HUES64 (cell line): ENCODE measurements around the gene PARD3B.

Experiments
- H3K27ac ChIP-seq: 2 replicates; pipeline ENCODE4 v1.7.0; 2013; ENCODE audit warnings: low read depth, low read length, inconsistent platforms
- H3K27me3 ChIP-seq: 2 replicates; pipeline ENCODE4 v1.6.1; 2013; ENCODE audit warnings: mild to moderate bottlenecking, low read length; ENCODE audit not compliant: insufficient read depth
- H3K36me3 ChIP-seq: 2 replicates; pipeline ENCODE4 v1.6.1; 2013; ENCODE audit warnings: mild to moderate bottlenecking, low read length; ENCODE audit not compliant: insufficient read depth
- H3K4me1 ChIP-seq: 2 replicates; pipeline ENCODE4 v1.6.1; 2013; ENCODE audit warnings: mild to moderate bottlenecking, low read length, moderate library complexity; ENCODE audit not compliant: insufficient read depth
- H3K4me3 ChIP-seq: 2 replicates; pipeline ENCODE4 v1.5.1; 2013; ENCODE audit warnings: mild to moderate bottlenecking, low read length, moderate library complexity
- H3K9ac ChIP-seq: 2 replicates; pipeline ENCODE4 v1.6.1; 2013; ENCODE audit warnings: mild to moderate bottlenecking, low read depth, low read length
- H3K9me3 ChIP-seq: 2 replicates; pipeline ENCODE4 v1.6.1; 2013; ENCODE audit warnings: low read depth, low read length; ENCODE audit not compliant: insufficient read depth
- WGBS: fragments of 150-250, 120-280 bp; methylation state at CpG from one replicate; pipeline ENCODE4 v1.1.7; 2013; ENCODE audit warnings: missing lambda C conversion rate; 5-methylcytosine and 5-hydroxymethylcytosine counted together

PARD3B gene

DNA sequence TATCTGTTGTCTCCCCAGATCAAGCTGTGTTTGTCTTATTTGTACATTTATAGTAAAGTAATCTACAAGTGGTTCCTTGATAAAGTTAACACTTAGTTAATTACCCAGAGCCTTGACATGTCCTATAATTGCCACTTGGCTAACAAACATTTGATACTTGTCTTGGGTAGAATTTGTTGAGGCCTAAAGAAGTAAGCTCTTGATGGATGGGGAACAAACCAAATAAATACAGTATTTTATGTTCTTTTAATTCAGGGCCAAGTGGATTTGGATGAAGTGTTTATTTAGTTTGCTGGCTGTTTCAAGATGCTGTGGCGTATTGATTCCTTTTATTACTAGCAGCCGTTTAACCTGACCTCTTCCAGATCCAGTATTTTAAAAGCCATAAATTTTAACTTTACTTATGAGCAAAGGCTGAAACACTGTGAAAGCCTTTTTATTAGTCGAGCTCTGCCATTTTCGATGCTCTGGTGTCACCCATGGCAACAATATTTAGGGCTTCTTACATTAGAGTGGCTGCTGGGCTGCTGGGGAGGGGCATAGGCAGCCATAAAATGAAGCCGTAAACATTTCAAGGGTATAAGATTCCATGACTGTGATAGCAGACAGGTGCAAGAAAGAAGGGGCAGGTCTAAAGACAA lies 735.4 kb downstream of the PARD3B start:
- H3K27ac ChIP-seq, result no peak overlapping the region
- H3K36me3 ChIP-seq, result no peaks in the 10 kb centered on the region
- WGBS, result 95% methylated on average over 5 of the region's 5 CpGs
- no peaks in the 10 kb centered on the region for H3K9me3 ChIP-seq
- H3K27me3 ChIP-seq, result no peaks in the 10 kb centered on the region
- no peak overlapping the region for H3K4me3 ChIP-seq
- peaks cover 32% of the 10 kb centered on the region for H3K4me1 ChIP-seq
- H3K9ac ChIP-seq, result no peak overlapping the region

DNA sequence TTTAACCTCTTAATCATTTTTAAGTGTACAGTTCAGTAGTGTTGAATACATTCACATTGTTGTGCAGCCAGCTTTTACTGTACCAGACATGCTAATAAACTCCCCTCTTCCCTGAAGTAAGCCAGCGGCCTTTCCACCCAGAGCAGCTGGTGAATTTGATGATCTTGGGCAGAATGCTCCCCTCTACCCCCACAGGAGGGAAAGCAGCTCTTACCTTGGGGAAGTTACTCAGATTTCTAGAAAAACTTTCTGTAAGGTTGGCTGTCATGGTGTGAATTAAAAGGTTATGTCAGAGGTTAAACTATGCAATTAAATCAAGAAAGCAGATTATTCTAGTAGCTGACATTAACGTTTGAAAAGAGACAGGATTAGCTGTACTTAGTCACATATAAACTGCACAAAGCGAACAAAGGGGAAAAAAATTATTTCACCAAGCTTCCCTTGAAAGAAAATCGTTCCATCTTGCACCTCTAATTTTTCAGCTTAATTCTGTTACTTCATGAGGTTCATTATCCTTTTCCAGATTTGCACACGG lies 738.5 kb downstream of the PARD3B start:
- no peaks in the 10 kb centered on the region for H3K36me3 ChIP-seq
- H3K9me3 ChIP-seq, result no peaks in the 10 kb centered on the region
- 81% methylated on average over 5 of the region's 5 CpGs for WGBS
- peaks cover 18% of the 10 kb centered on the region for H3K4me1 ChIP-seq
- no peak overlapping the region for H3K9ac ChIP-seq
- H3K27ac ChIP-seq, result no peak overlapping the region
- H3K4me3 ChIP-seq, result no peak overlapping the region
- no peaks in the 10 kb centered on the region for H3K27me3 ChIP-seq

DNA sequence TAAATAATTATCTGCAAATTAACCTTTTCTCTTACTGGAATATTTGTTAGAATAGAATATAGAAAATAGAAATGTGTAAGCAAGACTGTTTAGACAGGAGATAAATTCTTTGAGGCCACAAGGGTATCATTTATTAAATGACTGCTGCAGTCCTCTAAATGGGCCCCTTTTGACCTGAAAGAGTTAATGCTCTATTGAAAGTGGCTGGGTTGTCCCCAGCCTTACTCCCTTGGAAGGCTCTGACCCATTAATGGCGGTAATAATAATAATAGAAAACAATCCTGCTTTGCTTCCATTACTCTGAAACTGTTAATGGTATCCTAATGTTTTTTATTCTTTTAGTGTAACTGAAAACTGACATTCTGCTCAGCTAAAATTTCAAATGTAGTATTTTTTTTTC lies 739.1 kb downstream of the PARD3B start:
- no peak overlapping the region for H3K27ac ChIP-seq
- H3K4me1 ChIP-seq, result peaks cover 18% of the 10 kb centered on the region
- no CpG with 5 or more reads among the region's 1 CpG for WGBS
- H3K4me3 ChIP-seq, result no peak overlapping the region
- H3K36me3 ChIP-seq, result no peaks in the 10 kb centered on the region
- H3K27me3 ChIP-seq, result no peaks in the 10 kb centered on the region
- no peak overlapping the region for H3K9ac ChIP-seq
- no peaks in the 10 kb centered on the region for H3K9me3 ChIP-seq

DNA sequence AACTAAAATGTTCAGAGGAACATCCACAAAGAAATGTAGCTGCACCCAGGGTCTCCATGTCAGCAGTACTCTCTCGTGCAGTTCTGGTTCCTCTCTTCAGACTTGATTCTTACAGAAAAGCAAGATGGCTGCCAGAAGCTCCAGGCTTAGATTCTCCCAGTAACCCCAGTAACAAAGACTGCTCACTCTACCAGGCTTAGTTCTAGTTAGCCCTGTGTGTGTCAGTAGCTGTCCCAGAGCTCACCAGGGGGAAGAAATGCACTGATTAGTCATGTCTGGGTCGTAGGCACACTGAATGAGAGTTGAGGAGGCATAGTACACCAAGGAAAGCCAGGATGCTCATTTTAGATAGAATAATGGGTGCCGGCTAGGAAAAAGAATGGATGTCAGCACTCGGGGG lies 742.0 kb downstream of the PARD3B start:
- no peak overlapping the region for H3K4me3 ChIP-seq
- H3K4me1 ChIP-seq, result peaks cover 17% of the 10 kb centered on the region
- no peak overlapping the region for H3K27ac ChIP-seq
- WGBS, result 91% methylated on average over 4 of the region's 4 CpGs
- no peaks in the 10 kb centered on the region for H3K9me3 ChIP-seq
- no peaks in the 10 kb centered on the region for H3K36me3 ChIP-seq
- H3K27me3 ChIP-seq, result no peaks in the 10 kb centered on the region
- H3K9ac ChIP-seq, result no peak overlapping the region

DNA sequence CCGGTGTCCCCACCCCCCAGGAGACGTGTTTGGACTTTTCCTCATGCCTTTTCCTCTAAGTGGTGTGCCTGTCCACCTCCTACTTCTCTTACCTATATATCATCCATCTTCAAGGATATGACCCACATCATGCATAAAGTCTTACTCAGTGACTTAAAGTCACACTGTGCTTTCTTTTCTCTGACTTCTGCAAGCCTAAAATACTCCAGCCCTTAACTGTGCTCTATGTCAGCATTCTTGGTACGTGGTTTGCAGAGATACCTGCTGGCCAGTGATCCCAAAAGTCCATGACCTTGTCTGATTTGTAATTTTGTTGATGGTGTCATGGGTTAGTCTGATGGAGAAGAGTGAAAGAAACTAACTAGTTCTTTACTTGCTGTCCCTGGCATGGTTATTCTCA lies 743.4 kb downstream of the PARD3B start:
- WGBS, result 93% methylated on average over 3 of the region's 3 CpGs
- H3K9me3 ChIP-seq, result no peaks in the 10 kb centered on the region
- no peaks in the 10 kb centered on the region for H3K27me3 ChIP-seq
- peaks cover 17% of the 10 kb centered on the region for H3K4me1 ChIP-seq
- no peak overlapping the region for H3K27ac ChIP-seq
- no peak overlapping the region for H3K9ac ChIP-seq
- H3K4me3 ChIP-seq, result no peak overlapping the region
- no peaks in the 10 kb centered on the region for H3K36me3 ChIP-seq

DNA sequence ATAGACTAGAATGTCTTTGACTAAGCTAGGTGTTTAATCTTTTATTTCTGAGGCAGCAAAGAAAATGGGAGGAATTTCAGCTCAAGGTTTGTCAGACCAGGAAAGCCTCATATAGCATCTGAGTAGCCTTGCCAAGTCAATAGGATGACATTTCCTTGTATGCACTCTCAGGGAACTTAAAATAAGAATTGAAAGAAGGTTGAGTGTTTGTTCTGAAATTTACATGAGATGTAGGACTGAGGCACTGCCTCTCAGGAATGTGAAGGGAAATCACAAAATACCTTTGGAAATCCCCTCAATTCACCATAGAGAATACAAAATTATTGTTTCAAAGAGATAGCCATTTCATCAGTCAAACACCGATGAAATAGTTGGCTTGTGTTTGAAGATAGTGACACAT lies 745.0 kb downstream of the PARD3B start:
- no peaks in the 10 kb centered on the region for H3K36me3 ChIP-seq
- H3K9ac ChIP-seq, result no peak overlapping the region
- WGBS, result no CpG with 5 or more reads among the region's 1 CpG
- H3K27ac ChIP-seq, result peak overlapping the region; percentile 46; the same call in 1 of the 2 replicates
- H3K4me3 ChIP-seq, result no peak overlapping the region
- no peaks in the 10 kb centered on the region for H3K9me3 ChIP-seq
- H3K27me3 ChIP-seq, result no peaks in the 10 kb centered on the region
- H3K4me1 ChIP-seq, result peaks cover 16% of the 10 kb centered on the region

DNA sequence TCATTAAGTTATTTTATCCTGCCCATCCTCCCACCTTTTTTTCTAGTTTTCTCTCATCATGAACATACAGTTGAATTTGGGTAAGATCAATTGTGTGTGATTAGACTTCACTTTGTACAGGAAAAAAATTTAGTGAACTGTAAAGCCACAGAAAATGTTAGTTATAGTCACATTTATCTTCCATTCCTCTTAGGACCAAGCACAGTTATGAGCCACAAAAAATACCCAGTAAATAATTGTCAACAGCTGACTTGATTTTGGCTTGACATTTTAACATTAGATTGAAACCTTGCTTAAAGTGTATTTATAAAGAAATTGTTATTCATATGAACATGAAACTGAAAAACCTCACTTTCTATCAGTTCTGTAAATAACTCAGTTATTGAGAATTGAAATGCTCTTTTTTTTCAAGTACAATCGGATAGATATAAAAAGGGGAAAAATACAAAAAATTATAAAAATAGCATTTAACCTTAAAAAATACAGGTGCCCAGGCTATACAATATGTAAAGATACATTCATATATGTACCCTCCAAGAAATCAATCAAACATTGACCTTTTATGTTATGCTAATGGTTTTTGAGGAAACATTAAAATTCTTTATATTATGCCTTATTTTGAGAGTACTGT lies 747.5 kb downstream of the PARD3B start:
- Histone ChIP-seq H3K27ac (no peak overlapping the region), H3K9me3 (no peaks in the 10 kb centered on the region), H3K4me1 (peaks cover 25% of the 10 kb centered on the region), H3K9ac (no peak overlapping the region), H3K36me3 (no peaks in the 10 kb centered on the region), H3K4me3 (no peak overlapping the region), H3K27me3 (no peaks in the 10 kb centered on the region)
- WGBS, result no CpG with 5 or more reads among the region's 1 CpG

DNA sequence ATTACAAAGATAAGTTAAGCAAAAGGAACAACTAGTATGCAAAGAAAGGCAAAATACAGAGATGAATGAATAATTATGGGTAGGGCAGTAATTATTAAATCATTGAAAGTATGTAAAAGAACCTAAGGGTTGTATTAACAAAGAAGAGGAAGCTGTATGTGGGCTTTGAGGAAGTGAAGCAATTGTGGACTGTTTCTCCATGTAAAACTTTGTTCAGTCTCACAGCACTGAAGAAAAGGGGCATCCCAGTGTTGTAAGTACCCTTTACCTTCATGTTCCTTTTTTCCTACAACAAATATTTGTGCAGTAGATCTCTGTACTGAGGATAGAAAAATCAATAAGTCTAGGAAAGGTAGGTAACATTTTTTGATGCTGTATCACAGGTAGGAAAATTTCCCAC lies 748.3 kb downstream of the PARD3B start:
- H3K27me3 ChIP-seq, result no peaks in the 10 kb centered on the region
- no peaks in the 10 kb centered on the region for H3K36me3 ChIP-seq
- no peaks in the 10 kb centered on the region for H3K9me3 ChIP-seq
- H3K4me3 ChIP-seq, result no peak overlapping the region
- H3K27ac ChIP-seq, result no peak overlapping the region
- peaks cover 28% of the 10 kb centered on the region for H3K4me1 ChIP-seq
- no peak overlapping the region for H3K9ac ChIP-seq

DNA sequence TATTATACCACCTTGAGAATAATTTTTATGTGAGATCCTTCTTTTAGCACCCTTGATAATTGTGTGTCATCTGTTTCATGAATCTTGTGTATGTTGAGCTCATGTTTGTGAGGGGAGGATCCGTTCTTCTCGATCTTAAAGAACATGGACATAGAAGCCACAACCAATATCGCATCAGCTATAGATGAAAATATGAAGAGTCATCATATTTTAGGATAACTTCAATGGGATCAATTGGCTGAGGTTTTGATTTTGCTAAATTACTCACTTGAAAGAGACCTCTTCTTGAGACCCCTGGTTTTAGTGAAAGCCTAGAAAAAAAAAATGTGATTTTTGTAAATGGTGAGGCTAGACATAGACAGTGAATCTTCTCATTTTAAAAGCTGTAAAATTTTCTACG lies 751.7 kb downstream of the PARD3B start:
- Histone ChIP-seq H3K36me3 (no peaks in the 10 kb centered on the region), H3K27me3 (no peaks in the 10 kb centered on the region), H3K9ac (no peak overlapping the region), H3K27ac (peak overlapping the region; percentile 48; the same call in 1 of the 2 replicates), H3K4me3 (no peak overlapping the region), H3K4me1 (peaks cover 23% of the 10 kb centered on the region), H3K9me3 (no peaks in the 10 kb centered on the region)
- WGBS, result 98% methylated on average over 4 of the region's 4 CpGs

DNA sequence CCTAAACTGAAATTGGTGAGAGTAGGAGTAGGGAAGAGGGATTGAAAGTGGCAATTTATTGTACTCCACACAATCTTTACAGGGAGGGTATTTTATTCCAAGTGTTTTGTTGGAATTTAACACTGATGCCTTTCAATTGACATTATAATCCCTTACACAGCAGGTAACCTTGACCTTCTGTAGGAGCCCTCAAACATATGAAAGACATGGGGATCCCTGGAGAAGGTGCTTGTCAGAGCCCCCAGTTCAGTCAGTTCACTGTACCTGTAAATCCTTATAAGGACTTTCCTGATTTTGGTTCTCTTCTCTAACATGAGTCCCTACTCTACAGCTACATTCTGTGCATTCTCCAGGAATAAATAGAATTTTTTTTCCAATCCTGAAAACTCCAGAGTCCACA lies 752.1 kb downstream of the PARD3B start:
- Histone ChIP-seq H3K9ac (no peak overlapping the region), H3K4me1 (peaks cover 23% of the 10 kb centered on the region)

DNA sequence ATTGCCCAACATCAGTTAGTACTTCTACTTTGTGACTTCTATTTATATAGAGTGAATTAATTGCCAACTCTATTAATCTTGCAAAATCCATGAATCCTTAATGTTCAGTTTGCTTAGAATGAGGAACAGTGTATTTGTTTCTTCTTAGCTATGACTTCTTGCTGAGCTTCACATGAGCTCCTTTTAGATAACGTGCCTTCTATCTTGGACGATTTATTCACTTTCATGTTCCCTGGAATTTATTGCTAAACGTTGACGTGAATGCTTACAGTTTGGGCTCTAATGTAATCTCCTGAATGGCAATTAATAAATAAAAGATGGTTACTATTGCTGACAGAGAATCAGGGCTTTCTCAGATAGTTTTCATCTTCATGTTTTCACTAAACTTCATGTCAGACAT lies 752.6 kb downstream of the PARD3B start:
- H3K27ac ChIP-seq, result no peak overlapping the region; the same call in 1 of the 2 replicates
- WGBS, result 93% methylated on average over 4 of the region's 4 CpGs

More for the DNA sequence above, 752.1 kb downstream of the PARD3B start:
- H3K27me3 ChIP-seq, result no peaks in the 10 kb centered on the region
- H3K4me3 ChIP-seq, result no peak overlapping the region
- H3K36me3 ChIP-seq, result no peaks in the 10 kb centered on the region
- H3K9me3 ChIP-seq, result no peaks in the 10 kb centered on the region
- H3K27ac ChIP-seq, result peak overlapping the region; percentile 48; the same call in 1 of the 2 replicates

More for the DNA sequence above, 752.6 kb downstream of the PARD3B start:
- no peak overlapping the region for H3K4me3 ChIP-seq
- H3K36me3 ChIP-seq, result no peaks in the 10 kb centered on the region
- H3K27me3 ChIP-seq, result no peaks in the 10 kb centered on the region
- no peak overlapping the region for H3K9ac ChIP-seq
- H3K4me1 ChIP-seq, result peaks cover 23% of the 10 kb centered on the region
- H3K9me3 ChIP-seq, result no peaks in the 10 kb centered on the region
